ENCODE results near the gene PEX26. TPM values are rescaled to one million over a fixed set of nuclear protein-coding genes. Genes with fewer than 3 reads are reported as not detected.

Gene PEX26
- total and polyA plus RNA-seq, 4 donors, result 16.9 to 36.9 (median 19.5) TPM

DNA sequence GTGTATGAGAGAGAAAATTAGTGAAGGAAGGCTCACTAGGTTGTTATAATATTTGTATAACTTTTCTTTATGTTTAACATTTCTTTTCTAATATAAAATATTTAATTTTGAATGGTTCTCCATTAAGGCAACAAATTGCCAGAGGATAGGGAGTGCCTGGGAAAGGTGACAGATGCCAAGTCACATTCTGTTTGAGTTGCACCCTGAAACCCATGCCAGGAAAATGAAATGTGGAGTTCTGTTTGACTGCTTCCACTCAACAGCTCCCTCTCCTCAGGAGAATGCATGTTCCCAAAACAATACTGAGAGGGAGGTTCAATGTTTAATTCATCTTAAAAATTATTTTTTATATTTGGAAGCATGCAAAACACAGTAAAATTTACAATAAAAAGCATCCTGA lies 66.3 kb downstream of the PEX26 start:
- DNase-seq (no peak), ATAC-seq (ENCODE audit: insufficient read depth, low FRiP score) (no peak)
- TF ChIP-seq, protein P1, sequence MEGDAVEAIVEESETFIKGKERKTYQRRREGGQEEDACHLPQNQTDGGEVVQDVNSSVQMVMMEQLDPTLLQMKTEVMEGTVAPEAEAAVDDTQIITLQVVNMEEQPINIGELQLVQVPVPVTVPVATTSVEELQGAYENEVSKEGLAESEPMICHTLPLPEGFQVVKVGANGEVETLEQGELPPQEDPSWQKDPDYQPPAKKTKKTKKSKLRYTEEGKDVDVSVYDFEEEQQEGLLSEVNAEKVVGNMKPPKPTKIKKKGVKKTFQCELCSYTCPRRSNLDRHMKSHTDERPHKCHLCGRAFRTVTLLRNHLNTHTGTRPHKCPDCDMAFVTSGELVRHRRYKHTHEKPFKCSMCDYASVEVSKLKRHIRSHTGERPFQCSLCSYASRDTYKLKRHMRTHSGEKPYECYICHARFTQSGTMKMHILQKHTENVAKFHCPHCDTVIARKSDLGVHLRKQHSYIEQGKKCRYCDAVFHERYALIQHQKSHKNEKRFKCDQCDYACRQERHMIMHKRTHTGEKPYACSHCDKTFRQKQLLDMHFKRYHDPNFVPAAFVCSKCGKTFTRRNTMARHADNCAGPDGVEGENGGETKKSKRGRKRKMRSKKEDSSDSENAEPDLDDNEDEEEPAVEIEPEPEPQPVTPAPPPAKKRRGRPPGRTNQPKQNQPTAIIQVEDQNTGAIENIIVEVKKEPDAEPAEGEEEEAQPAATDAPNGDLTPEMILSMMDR (IDR thresholded peaks at IDR 0.05; ENCODE audit: control extremely low read depth, extremely low read depth), result no peak
- H3K4me1 ChIP-seq (ENCODE audit: control insufficient read depth in 5 of 5, insufficient read depth in 5 of 5, low read length in 5 of 5), result peaks cover 0 to 11% (median 0%) of the 10 kb centered on the region in 5 donors
- H3K27ac ChIP-seq (ENCODE audit: low read depth in 1 of 2, low read length in 1 of 2), result no peak overlapping the region
- H3K4me3 ChIP-seq, result no peak overlapping the region
- H3K9me3 ChIP-seq (ENCODE audit: control insufficient read depth in 4 of 4, insufficient read depth in 3 of 4, low read length in 3 of 4), result no peaks in the 10 kb centered on the region
- no peak overlapping the region for H3K9ac ChIP-seq (ENCODE audit: insufficient read depth in 1 of 2, low read length in 2 of 2)
- H3K36me3 ChIP-seq (ENCODE audit: control insufficient read depth in 4 of 4, insufficient read depth in 4 of 4, low read length in 4 of 4), result no peaks in the 10 kb centered on the region
- no peaks in the 10 kb centered on the region for H3K27me3 ChIP-seq (ENCODE audit: control insufficient read depth in 3 of 3, insufficient read depth in 3 of 3, low read length in 2 of 3)

DNA sequence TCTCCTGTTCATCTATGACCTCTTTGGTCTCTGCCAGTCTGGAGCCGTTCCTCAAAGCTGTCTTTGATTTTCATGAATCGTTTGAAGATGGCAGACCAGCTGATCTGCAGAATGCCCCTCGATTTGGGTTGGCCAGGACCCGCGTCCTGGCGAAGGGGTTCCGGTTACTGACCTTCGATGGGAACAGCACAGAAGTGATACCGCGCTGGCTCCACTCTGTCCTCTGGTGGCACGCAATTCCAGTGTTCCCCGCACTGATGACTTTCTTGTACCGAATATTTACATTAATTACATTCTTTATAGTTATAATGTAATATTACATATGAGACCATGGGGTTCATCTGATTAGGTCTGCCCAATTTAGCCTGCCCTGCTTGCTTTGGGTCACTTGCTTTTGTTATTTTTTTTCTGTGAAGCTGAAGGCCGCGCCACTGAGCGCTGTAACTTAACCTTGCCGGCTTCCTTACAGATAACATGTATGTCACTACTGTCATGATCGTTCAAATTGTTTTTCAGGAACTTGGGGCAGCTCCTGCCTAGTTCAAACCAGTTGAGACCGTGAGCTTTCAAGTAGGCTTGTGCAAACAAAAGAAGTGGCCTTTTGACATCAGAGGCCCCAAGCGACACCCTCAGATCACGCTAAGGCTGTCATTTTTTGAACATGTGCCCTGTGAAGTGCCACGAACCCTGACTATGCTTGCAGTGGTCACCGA lies 68.0 kb downstream of the PEX26 start:
- no peak for ATAC-seq (ENCODE audit: insufficient read depth, low FRiP score)
- 82 to 85% methylated on average over 23 of the region's 23 CpGs for WGBS, 2 donors

DNA sequence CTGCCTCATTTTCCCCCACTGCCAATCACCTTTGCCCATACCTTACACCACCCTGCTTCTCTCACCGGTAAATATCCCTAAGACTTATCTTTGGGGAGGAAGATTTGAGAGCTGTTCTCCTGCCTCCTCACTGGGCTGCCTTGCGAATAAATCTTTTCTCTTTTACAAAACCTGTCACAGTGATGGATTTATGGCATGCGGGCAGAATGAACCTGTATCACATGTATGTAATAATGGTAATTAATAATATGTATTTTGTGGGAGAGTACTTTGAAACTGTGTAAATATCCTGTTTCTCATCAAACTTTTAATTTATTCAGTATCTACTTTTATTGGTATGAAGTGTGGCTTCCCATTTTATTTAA lies 68.6 kb downstream of the PEX26 start:
- TF ChIP-seq, protein P1 (IDR thresholded peaks at IDR 0.05; ENCODE audit: control extremely low read depth, extremely low read depth), result no peak
- no peak for DNase-seq
- Histone ChIP-seq H3K27ac (ENCODE audit: low read depth in 1 of 2, low read length in 1 of 2) (no peak overlapping the region), H3K4me1 (ENCODE audit: control insufficient read depth in 5 of 5, insufficient read depth in 5 of 5, low read length in 5 of 5) (peaks cover 0 to 14% (median 0%) of the 10 kb centered on the region in 5 donors), H3K9me3 (ENCODE audit: control insufficient read depth in 4 of 4, insufficient read depth in 3 of 4, low read length in 3 of 4) (no peaks in the 10 kb centered on the region), H3K4me3 (no peak overlapping the region), H3K27me3 (ENCODE audit: control insufficient read depth in 3 of 3, insufficient read depth in 3 of 3, low read length in 2 of 3) (no peaks in the 10 kb centered on the region), H3K36me3 (ENCODE audit: control insufficient read depth in 4 of 4, insufficient read depth in 4 of 4, low read length in 4 of 4) (no peaks in the 10 kb centered on the region), H3K9ac (ENCODE audit: insufficient read depth in 1 of 2, low read length in 2 of 2) (no peak overlapping the region)
- 77 to 89% methylated on average over 3 of the region's 3 CpGs for WGBS, 2 donors
- ATAC-seq (ENCODE audit: insufficient read depth, low FRiP score), result no peak

More for the DNA sequence above, 68.0 kb downstream of the PEX26 start:
- TF ChIP-seq, protein P1 (IDR thresholded peaks at IDR 0.05; ENCODE audit: control extremely low read depth, extremely low read depth), result no peak
- Histone ChIP-seq H3K36me3 (ENCODE audit: control insufficient read depth in 4 of 4, insufficient read depth in 4 of 4, low read length in 4 of 4) (no peaks in the 10 kb centered on the region), H3K27me3 (ENCODE audit: control insufficient read depth in 3 of 3, insufficient read depth in 3 of 3, low read length in 2 of 3) (no peaks in the 10 kb centered on the region), H3K27ac (ENCODE audit: low read depth in 1 of 2, low read length in 1 of 2) (no peak overlapping the region), H3K9me3 (ENCODE audit: control insufficient read depth in 4 of 4, insufficient read depth in 3 of 4, low read length in 3 of 4) (no peaks in the 10 kb centered on the region), H3K4me3 (no peak overlapping the region), H3K4me1 (ENCODE audit: control insufficient read depth in 5 of 5, insufficient read depth in 5 of 5, low read length in 5 of 5) (peaks cover 0 to 14% (median 0%) of the 10 kb centered on the region in 5 donors), H3K9ac (ENCODE audit: insufficient read depth in 1 of 2, low read length in 2 of 2) (no peak overlapping the region)
- peak in 1 of 3 donors; percentile 32 for DNase-seq

DNA sequence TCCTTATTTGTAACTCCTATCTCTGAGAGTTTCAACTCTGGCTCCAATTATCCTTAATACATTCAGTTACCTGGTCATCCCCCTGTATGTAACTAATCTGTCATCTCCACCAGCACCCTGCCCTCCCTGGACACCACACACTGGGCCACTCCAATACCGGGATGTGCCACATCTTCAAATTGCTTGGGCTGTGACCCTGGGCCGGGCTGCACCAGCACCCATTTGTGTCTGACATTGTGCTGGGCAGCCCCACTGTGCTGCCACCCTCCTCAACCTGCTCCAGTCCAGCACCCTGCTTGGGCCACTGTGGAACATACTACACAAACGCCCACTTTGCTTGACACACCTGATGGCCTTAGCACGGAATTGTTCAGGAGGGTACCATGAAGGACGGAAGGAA lies 70.0 kb downstream of the PEX26 start:
- DNase-seq, result no peak
- H3K4me1 ChIP-seq (ENCODE audit: control insufficient read depth in 5 of 5, insufficient read depth in 5 of 5, low read length in 5 of 5), result peaks cover 0 to 17% (median 0%) of the 10 kb centered on the region in 5 donors
- no peaks in the 10 kb centered on the region for H3K36me3 ChIP-seq (ENCODE audit: control insufficient read depth in 4 of 4, insufficient read depth in 4 of 4, low read length in 4 of 4)
- 99% methylated on average over 5 of the region's 5 CpGs for WGBS, 2 donors
- no peak for ATAC-seq (ENCODE audit: insufficient read depth, low FRiP score)
- H3K9me3 ChIP-seq (ENCODE audit: control insufficient read depth in 4 of 4, insufficient read depth in 3 of 4, low read length in 3 of 4), result no peaks in the 10 kb centered on the region
- TF ChIP-seq, protein P1 (IDR thresholded peaks at IDR 0.05; ENCODE audit: control extremely low read depth, extremely low read depth), result no peak
- H3K4me3 ChIP-seq, result no peak overlapping the region
- H3K27me3 ChIP-seq (ENCODE audit: control insufficient read depth in 3 of 3, insufficient read depth in 3 of 3, low read length in 2 of 3), result no peaks in the 10 kb centered on the region
- no peak overlapping the region for H3K9ac ChIP-seq (ENCODE audit: insufficient read depth in 1 of 2, low read length in 2 of 2)
- H3K27ac ChIP-seq (ENCODE audit: low read depth in 1 of 2, low read length in 1 of 2), result no peak overlapping the region
